GM19452 (cell line): Measurements from ENCODE around the gene CC2D2A.
"Not testable (repeated sequence)": the region's sequence is repeated elsewhere in the genome, so short reads cannot be mapped to it uniquely, and the experiment has no call there.

Experiments
- ATAC-seq: cut with Tn5 transposase; IDR thresholded peaks from one replicate; pipeline ENCODE4 v1.9.1; 2021; ENCODE audit not compliant: unreplicated experiment

The CC2D2A gene

DNA sequence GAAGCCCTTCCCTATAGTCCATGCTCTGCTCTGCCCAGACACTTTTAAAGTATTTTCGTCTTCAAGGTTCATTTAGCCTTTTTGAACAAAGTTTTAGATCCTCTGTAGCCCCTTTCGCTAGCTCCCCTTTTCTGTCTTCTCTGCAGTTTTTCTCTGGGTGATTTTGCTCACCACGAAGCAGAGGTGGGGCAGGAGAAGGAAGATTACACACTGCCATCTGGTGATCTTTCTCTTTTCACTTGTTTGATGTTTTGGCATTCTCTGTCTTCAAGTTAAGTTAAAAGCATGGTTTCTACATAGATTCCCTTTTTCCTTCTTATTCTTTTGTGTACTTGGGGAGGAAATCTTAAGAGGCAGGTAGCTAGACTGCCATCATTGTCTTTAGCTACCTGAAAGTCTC lies 43.9 kb downstream of the CC2D2A start:
- no peak for ATAC-seq

GRCh38 chr4:15515106-15515505 lies 45.4 kb downstream of the CC2D2A start:
- ATAC-seq = no peak

DNA sequence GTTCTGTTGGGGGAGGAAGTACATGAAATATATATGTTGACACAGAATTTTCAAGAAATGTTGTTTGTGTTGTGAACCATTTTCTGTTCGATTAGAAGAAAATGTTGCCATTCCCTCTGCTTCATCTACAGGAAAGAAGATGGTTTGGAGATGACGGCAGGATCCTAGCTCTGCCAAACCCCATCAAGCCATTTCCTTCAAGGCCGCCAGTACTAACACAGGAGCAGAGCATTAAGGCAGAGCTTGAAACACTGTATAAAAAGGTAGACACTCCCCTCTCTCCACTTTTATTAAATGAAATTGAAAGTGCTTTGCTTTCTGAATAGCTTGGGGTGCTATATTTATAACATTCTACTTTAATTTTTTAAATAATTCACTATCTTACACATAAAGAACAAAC lies 46.8 kb downstream of the CC2D2A start:
- no peak for ATAC-seq

DNA sequence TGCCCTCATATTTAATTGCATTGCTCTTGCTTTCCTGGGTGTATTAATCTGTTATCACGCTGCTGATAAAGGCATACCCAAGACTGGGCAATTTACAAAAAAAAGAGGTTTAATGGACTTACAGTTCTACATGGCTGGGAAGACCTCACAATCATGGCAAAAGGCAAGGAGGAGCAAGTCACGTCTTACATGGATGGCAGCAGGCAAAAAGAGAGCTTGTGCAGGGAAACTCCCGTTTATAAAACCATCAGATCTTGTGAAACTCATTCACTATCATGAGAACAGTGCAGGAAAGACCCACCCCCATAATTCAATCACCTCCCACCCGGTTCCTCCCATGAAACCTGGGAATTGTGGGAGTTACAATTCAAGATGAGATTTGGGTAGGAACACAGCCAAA lies 48.0 kb downstream of the CC2D2A start:
- not testable (repeated sequence) for ATAC-seq

DNA sequence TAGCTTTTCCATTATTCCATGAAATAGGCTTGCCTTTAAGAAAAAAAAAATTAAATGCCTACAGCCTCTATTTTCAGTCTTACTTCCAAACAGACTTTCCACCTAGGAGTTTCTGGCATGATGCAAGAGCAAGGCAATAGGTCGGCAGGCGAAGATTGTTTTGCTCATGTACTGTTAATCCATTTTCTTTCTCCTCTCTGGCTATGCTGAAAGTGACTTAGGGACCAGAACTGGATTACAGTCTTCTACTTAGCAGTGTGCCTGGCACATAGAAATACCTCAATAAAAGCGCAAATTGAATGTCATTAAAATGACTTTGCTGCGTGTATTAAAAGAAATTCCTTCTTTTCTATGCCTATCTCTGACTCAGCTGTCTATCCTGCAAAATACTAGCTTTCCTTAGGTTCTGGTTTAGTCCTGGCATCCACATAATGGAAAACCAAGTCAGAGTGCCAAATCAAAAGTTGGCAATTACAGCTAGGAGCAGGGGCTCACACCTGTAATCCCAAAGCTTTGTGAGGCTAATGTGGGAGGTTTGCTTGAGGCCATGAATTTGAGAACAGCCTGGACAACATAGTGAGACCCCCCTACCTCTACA lies 51.9 kb downstream of the CC2D2A start:
- ATAC-seq = no peak

DNA sequence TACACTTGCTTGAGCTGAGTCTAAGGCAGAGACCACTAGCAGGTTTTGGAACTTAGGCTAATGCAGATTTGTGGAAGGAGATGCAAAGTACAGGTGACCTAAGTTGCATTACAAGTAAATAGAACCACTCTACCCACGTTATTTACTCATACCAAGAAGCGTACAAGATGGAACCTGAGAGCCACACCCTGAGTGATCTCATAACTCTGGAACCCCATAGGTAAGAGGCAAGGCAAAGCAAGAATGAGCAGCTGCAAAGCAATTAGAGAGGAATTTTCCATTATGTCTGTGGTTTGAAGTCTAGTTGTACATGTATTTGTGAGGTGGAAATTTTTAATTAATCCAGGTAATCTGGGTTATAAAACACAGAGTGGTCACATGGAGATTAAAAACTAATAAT lies 55.4 kb downstream of the CC2D2A start:
- no peak for ATAC-seq

- ATAC-seq = no peak
Measured at GRCh38 chr4:15526924-15527592, 57.4 kb downstream of the CC2D2A start.

DNA sequence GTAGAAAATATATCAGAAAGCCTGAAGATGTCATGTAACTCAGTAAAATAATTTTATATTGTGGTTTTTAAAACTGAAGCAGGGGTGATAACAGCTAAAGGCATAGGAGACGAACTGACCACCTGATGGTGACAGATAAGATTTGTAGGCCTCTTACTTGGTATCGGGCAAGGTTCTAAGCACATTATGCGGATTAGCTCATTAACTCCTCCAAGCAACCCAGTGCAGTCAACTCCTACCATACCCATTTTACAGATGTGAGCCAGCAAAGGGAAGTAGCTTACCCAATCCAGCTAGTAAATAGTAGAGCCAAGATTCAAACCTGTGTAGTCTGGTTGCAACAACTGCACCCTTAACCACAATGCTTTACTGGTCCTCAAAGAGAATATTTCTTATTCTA lies 62.1 kb downstream of the CC2D2A start:
- ATAC-seq = no peak

DNA sequence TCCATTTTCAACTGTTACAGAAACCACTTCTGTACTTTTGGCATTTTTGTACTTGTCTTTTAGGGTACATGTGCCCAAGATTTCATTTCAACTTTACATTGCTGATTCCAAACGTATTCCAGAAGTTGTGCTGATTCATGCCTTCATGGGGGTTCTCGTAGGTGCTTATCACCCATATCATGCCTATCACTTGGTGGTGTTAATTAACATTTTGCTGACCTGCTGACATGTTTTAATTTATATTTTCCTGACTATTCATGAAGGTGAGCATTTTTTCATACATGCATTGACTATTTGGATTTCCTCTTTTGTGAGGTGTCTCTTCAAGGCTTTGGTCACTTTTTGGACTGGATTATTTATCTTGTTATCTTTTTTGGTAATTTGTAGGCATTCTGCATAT lies 64.1 kb downstream of the CC2D2A start:
- ATAC-seq = no peak

DNA sequence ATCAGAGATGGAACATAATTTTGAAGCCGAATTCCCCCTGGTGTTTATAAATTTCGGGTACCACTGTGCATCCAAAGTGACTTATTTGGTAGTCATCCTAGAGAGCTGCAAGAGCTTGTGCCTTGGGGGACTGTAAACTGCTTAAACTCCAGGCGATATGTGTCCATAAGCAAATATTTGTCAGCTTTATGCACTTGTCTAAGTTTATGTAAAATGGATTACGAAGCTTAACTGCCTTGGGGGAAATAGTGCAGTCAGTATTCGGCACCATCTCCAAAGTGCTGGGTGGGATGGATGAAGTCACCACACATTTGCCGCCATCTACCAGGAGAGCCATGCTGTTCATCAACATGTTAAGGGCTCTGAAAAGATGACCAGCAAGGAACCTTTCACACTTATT lies 65.9 kb downstream of the CC2D2A start:
- ATAC-seq = no peak

- no peak for ATAC-seq
Measured at GRCh38 chr4:15536552-15537499, 67.1 kb downstream of the CC2D2A start.

DNA sequence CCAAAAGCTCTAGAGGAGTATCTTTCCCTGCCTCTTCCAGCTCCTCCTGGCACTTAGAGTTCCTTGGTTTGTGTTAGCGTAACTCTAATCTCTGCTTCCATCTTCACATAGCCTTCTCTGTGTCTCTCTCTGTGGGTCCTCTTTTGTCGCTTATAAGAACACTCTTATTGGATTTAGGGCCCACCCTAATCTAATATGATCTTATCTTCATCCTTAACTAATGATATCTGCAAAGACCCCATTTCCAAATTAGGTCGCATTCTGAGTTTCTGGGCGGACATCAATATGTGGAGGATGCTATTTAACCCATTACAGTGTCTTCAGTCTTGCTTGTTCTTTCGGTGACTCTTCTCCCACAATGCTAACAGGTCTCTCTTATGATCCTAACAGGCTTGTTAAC lies 72.3 kb downstream of the CC2D2A start:
- no peak for ATAC-seq

DNA sequence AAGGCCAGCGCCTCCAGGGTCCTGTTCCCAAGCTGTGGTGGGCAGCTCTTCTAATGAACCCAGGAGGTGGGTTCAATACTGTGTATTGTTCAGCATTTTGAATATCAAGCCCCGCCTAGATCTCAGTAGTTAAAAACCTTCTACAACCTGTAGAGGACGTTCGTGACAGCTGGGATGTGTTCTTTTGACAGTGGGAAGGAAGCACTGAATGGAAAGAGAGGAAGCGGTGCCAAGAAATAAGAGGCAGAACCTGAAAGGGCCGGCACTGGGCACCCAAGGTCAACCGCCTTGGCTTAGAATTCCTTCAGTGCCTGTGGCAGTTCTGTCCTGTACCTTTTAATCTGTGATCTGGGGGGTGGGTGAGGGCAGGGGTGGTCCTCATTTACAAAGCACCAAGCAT lies 73.1 kb downstream of the CC2D2A start:
- ATAC-seq = no peak

GRCh38 chr4:15543537-15544247 lies 74.0 kb downstream of the CC2D2A start:
- ATAC-seq = no peak

- no peak for ATAC-seq
Measured at GRCh38 chr4:15544248-15544729, 74.6 kb downstream of the CC2D2A start.

GRCh38 chr4:15545371-15545770 lies 75.7 kb downstream of the CC2D2A start:
- no peak for ATAC-seq

DNA sequence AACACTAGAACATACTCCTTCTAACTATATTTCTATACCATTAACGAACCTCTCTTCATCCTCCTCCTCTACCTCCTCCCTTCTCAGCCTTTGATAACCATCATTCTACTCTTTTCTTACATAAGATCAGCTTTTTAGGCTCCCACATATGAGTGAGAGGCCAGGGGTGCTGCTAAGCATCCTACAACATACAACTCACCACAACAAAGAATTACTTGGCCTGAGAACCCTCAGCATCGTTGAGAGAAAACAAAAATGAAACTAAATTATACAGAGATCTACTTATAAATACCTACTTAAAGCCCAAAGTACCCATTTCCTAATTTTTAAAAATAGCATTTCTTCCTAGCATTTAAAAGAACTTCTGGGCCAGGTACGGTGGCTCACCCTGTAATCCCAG lies 77.7 kb downstream of the CC2D2A start:
- no peak for ATAC-seq

GRCh38 chr4:15550491-15550890 lies 80.8 kb downstream of the CC2D2A start:
- ATAC-seq = no peak

- no peak for ATAC-seq
Measured at GRCh38 chr4:15551740-15552446, 82.2 kb downstream of the CC2D2A start.

- no peak for ATAC-seq
Measured at GRCh38 chr4:15552557-15553362, 83.1 kb downstream of the CC2D2A start.
